Adipocyte (in vitro differentiated cells): ENCODE data around the gene MAU2.

Experiments used
- DNase-seq: peaks from one replicate; pipeline ENCODE4 v3.0.0-alpha.2; 2015; ENCODE audit warnings: low read depth
- H3K27me3 ChIP-seq: replicated peaks from 2 replicates; pipeline ENCODE4 v1.7.0; 2013; ENCODE audit warnings: mild to moderate bottlenecking, low read length, moderate library complexity; ENCODE audit not compliant: control insufficient read depth, insufficient read depth
- H3K36me3 ChIP-seq: 2 replicates; pipeline ENCODE4 v1.7.0; 2013; ENCODE audit warnings: low read length, mild to moderate bottlenecking, moderate library complexity; ENCODE audit not compliant: control insufficient read depth, insufficient read depth, severe bottlenecking
- H3K4me1 ChIP-seq: 2 replicates; pipeline ENCODE4 v1.7.0; 2013; ENCODE audit warnings: mild to moderate bottlenecking, low read length, moderate library complexity; ENCODE audit not compliant: control insufficient read depth, insufficient read depth
- H3K4me3 ChIP-seq: 2 replicates; pipeline ENCODE4 v1.7.0; 2013; ENCODE audit warnings: mild to moderate bottlenecking, low read length, moderate library complexity
- H3K9ac ChIP-seq: 2 replicates; pipeline ENCODE4 v1.7.0; 2013; ENCODE audit warnings: mild to moderate bottlenecking, low read length, moderate library complexity
- H3K9me3 ChIP-seq: 2 replicates; pipeline ENCODE4 v1.7.0; 2013; ENCODE audit warnings: mild to moderate bottlenecking, low read length, moderate library complexity; ENCODE audit not compliant: control insufficient read depth

MAU2 gene

DNA sequence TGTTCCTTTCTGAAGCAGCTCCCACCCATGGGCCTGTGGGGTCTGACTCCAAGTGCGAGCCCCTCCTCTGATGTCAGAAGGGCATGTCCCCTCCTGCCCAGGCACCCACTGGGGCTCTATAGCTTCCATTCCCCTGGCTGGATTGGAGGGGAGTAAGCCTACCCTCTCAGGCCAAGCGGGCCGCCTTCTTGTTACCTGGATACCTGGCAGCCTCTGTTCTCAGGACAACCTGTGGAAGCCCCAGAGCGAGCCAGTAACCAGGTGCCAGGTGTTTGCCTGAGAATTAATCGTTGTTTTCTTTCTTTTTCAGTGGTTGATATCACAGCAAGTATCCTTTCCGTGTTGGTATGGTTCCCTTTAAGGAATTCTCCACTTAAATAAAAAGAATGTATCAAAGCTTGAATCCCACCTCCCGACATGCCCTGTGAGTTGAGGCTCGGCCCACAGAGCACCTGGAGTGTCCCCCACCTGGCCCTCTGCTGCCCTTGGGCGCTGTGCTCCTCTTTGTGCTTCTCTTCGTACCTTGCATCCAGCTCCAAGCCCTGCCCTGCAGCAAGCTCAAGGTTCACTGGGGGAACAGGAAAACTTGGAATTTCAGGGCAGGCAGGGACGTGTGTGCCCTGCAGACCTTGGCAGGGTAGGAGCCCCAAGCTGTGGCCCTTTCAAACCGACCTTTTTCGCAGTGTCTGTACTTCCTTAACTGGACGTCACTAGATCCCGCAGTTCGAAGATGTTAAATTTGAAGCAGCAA is 15.0 kb downstream of the MAU2 start:
- H3K27me3 ChIP-seq, result no peaks in the 10 kb centered on the region
- no peak overlapping the region for H3K9ac ChIP-seq
- H3K4me3 ChIP-seq, result no peak overlapping the region
- H3K9me3 ChIP-seq, result no peaks in the 10 kb centered on the region
- peaks cover 64% of the 10 kb centered on the region for H3K36me3 ChIP-seq
- peaks cover 24% of the 10 kb centered on the region for H3K4me1 ChIP-seq
- no peak for DNase-seq

DNA sequence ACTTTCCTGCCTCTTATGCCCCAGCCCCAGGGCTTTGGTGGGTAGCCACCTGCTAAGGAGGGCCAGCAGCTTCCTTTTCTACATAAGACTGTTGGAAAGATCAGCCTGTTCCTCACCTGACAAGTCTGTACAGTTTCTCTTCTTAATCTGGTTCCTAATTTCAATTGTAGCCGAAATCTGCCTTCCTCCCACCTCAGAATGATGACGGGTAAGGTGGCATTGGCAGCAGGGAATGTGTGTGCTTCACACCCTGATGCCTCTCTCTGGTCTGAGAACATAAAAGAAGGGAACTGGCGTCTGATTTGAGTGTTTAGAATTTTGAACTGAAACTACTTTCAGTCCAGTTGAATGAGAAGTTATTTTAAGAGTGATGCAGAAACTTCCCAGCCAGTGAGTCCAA is 16.0 kb downstream of the MAU2 start:
- peaks cover 24% of the 10 kb centered on the region for H3K4me1 ChIP-seq
- DNase-seq, result no peak
- no peaks in the 10 kb centered on the region for H3K27me3 ChIP-seq
- no peaks in the 10 kb centered on the region for H3K9me3 ChIP-seq
- H3K36me3 ChIP-seq, result peaks cover 65% of the 10 kb centered on the region
- no peak overlapping the region for H3K9ac ChIP-seq
- no peak overlapping the region for H3K4me3 ChIP-seq

DNA sequence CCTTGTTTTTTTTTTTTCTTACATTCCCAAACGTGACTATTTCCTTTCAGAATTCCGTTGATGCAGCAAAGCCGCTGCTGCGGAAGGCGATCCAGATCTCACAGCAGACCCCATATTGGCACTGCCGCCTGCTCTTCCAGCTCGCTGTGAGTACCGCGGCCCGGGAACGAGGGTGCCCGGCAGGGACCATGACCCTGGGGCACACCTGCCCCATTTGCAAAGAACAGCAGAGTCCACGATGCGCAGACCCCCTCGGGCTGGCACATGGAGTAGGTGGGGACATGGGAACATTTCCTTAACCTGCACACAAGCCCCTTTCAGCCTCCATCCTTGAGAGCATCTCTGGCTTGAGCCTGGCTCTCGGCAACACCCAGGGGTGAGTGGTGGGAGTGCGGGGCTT is 16.5 kb downstream of the MAU2 start:
- Histone ChIP-seq H3K9ac (no peak overlapping the region), H3K27me3 (no peaks in the 10 kb centered on the region), H3K4me3 (no peak overlapping the region), H3K4me1 (peaks cover 24% of the 10 kb centered on the region), H3K36me3 (peaks cover 66% of the 10 kb centered on the region), H3K9me3 (no peaks in the 10 kb centered on the region)
- no peak for DNase-seq

DNA sequence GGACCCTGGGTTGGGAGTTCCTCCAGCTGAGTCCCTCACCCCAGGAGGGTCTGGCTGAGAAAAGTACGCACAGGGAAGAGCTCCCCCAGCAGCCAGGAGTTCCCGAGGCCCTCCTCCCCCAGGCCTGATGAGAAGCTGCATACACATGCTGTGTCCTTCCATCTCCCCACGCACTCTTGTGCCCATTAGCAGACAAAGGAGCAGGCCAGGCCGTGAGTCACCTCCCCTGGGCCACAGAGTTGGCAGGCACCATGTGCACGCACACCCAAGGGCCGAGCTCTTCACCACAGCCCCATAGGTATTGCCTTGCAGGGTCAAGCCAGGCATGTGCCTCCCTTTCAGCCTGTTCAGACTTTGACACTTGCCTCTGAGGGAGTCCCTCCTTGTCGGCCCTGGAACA is 17.5 kb downstream of the MAU2 start:
- H3K9me3 ChIP-seq, result no peaks in the 10 kb centered on the region
- H3K27me3 ChIP-seq, result no peaks in the 10 kb centered on the region
- H3K9ac ChIP-seq, result peak overlapping the region; percentile 24
- no peak overlapping the region for H3K4me3 ChIP-seq
- peaks cover 24% of the 10 kb centered on the region for H3K4me1 ChIP-seq
- DNase-seq, result no peak
- peaks cover 65% of the 10 kb centered on the region for H3K36me3 ChIP-seq

DNA sequence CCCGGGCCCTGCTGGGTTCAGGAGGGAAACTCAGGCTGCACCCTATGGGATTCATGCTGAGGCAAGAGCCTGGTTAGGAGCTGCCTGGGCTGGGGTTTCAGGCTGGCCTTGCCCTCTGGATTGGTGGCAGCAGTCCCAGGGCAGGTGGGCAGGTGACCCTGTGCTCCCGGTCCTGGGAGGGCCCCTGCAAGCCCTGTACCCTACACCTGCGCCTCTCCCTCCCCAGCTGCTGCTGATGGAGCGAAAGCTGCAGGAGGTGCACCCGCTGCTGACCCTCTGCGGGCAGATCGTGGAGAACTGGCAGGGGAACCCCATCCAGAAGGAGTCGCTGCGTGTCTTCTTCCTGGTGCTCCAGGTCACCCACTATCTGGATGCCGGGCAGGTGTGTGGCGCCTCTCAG is 20.4 kb downstream of the MAU2 start:
- Histone ChIP-seq H3K27me3 (no peaks in the 10 kb centered on the region), H3K36me3 (peaks cover 81% of the 10 kb centered on the region), H3K9ac (no peak overlapping the region), H3K4me3 (no peak overlapping the region), H3K9me3 (no peaks in the 10 kb centered on the region), H3K4me1 (peaks cover 14% of the 10 kb centered on the region)
- no peak for DNase-seq

DNA sequence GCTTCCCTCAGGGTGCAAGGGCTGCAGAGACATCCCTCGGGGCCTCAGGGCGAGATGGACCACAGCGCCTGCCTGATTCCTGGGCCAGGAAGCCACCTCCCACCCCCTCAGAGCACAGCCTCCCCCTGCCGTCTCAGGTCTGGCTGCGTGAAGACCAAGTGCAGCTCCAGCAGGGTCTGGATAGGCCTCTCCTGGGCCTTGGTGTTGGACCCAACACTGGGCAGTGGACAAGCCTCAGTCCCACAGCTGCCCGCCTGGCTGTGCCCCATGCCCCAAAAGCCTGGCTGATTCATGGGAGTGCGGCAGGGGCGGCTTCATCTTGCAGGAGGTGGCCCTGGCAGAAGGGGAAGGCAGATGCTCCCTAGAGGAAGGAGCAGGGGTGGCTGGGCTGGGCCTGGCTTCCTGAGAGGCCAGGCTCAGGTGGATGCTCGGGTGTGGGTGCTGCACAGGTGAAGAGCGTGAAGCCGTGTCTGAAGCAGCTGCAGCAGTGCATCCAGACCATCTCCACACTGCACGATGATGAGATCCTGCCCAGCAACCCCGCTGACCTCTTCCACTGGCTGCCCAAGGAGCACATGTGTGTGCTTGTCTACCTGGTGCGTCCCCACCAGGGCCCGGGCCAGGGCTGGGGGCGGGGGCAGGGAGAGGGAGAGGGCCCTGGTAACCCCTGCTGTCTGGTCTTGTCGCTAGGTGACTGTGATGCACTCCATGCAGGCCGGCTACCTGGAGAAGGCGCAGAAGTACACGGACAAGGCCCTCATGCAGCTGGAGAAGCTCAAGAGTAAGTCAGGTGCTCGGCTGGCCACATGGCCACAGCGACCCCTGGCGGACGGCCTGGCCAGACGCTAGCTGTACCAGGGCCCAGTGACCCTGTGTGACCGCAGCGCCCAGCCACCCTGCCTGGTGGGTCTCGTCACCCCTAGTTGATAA is 21.7 kb downstream of the MAU2 start:
- Histone ChIP-seq H3K9ac (no peak overlapping the region), H3K27me3 (no peaks in the 10 kb centered on the region), H3K9me3 (no peaks in the 10 kb centered on the region), H3K4me3 (no peak overlapping the region), H3K36me3 (peaks cover 81% of the 10 kb centered on the region), H3K4me1 (peaks cover 11% of the 10 kb centered on the region)
- DNase-seq, result peak; percentile 79

DNA sequence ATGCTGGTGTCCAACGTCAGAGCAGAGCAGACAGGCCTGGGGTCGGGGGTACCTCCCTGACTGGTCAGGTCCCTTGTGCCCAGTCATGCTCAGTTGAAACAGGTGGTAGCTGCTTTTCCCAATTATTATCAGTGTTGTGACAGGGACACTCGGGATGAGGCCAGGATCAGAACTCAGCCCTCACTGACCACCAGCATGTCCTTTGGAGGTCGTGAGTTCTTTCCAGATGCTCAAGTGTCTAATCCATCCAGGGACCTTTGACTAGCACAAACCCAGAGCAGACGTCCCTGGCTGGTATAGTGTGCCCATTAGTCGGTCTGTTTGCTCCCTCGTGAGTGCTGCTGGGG is 22.4 kb downstream of the MAU2 start:
- Histone ChIP-seq H3K4me1 (peaks cover 5% of the 10 kb centered on the region), H3K9ac (no peak overlapping the region), H3K36me3 (peaks cover 80% of the 10 kb centered on the region), H3K4me3 (no peak overlapping the region), H3K9me3 (no peaks in the 10 kb centered on the region), H3K27me3 (no peaks in the 10 kb centered on the region)
- no peak for DNase-seq

DNA sequence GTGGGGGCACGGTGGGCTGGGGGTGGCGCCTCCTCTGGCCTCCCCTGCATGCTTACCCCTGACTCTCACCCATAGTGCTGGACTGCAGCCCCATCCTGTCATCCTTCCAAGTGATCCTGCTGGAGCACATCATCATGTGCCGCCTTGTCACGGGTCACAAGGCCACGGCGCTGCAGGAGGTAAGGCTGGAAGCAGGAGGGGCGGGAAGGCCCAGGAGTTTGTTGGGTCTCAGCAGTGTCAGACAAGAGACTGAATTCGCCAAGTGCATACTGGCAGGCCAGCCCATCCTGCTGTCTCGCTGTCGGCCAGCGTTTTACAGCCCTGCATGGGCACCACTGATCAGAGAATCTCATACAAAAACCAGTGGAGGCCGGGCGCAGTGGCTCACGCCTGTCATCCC is 23.1 kb downstream of the MAU2 start:
- H3K27me3 ChIP-seq, result no peaks in the 10 kb centered on the region
- H3K4me1 ChIP-seq, result no peaks in the 10 kb centered on the region
- H3K9me3 ChIP-seq, result no peaks in the 10 kb centered on the region
- no peak overlapping the region for H3K4me3 ChIP-seq
- no peak overlapping the region for H3K9ac ChIP-seq
- H3K36me3 ChIP-seq, result peaks cover 80% of the 10 kb centered on the region
- no peak for DNase-seq

DNA sequence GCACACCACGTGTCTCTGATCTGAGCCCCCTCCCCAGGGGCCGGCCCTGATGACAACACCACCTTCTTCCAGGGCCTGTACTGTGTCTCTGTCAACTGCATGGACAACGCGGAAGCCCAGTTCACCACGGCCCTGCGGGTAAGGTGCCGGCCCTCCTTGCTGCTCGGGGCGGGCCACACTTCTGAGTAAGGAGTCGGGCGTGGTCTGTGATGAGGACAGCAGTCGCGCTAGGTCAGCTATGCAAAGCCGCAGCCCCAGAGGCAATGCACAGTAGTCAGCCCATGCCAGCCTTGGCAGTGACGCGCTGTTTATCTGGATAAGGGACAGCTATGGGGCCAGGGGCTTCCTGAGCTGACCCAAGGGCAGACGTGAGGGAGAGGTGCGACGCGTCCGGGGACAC is 24.6 kb downstream of the MAU2 start:
- Histone ChIP-seq H3K27me3 (no peaks in the 10 kb centered on the region), H3K4me3 (no peak overlapping the region), H3K36me3 (peaks cover 87% of the 10 kb centered on the region), H3K9ac (no peak overlapping the region), H3K4me1 (no peaks in the 10 kb centered on the region), H3K9me3 (no peaks in the 10 kb centered on the region)
- DNase-seq, result no peak

DNA sequence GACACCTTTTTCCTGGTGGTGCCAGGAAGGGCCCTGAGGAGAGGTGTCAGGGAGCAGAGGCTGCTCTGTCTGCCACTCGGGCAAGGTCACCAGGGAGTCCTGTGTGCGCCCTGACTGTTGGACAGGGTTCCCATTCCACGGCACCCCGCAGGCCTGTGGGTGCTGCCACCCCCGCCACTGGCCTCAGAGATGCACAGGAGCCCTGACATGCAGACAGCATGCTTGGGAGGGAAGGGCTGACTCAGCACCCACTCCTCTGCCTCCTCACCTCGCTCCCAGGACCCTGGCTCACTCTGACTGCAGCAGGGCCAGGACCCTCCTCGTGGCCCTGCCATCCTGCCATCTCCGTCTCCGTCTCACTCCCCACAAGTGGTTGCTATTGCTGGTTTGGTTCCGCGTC is 25.3 kb downstream of the MAU2 start:
- no peak for DNase-seq
- Histone ChIP-seq H3K4me3 (no peak overlapping the region), H3K4me1 (no peaks in the 10 kb centered on the region), H3K9me3 (no peaks in the 10 kb centered on the region), H3K36me3 (peaks cover 84% of the 10 kb centered on the region), H3K9ac (no peak overlapping the region), H3K27me3 (no peaks in the 10 kb centered on the region)

DNA sequence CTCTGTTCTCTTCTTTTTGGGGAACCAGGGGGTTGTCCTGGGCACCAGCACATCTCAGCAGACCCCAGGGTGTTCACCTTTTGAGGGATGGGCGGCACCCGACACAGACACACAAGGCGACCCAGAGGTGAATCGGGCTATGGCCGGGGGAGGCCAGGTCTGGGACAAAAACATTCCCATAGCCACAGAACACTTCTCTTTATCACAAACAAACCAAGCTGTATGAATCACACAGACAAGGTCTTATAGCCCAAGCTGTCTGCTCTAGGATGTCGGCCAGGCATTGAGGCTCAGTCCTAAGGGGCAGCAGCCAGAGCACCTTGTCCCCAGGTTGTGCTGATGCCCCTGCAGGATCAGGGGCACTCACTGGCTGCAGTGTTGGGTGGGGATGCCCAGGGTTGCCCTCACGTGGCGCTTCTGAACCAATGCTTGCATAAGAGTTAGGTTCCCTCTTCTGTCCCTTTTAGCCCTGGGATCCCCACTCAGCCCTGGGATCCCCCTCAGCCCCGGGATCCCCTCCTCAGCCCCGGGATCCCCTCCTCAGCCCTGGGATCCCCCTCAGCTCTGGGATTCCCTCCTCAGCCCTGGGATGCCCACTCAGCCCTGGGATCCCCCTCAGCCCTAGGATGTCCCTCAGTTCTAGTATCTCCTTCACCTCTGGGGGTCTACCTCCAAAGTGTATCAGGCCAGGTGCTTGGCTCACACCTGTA is 26.9 kb downstream of the MAU2 start:
- Histone ChIP-seq H3K36me3 (peaks cover 87% of the 10 kb centered on the region), H3K27me3 (no peaks in the 10 kb centered on the region)

More for the DNA sequence above, 26.9 kb downstream of the MAU2 start:
- no peaks in the 10 kb centered on the region for H3K9me3 ChIP-seq
- no peak overlapping the region for H3K4me3 ChIP-seq
- no peaks in the 10 kb centered on the region for H3K4me1 ChIP-seq
- DNase-seq, result no peak
- H3K9ac ChIP-seq, result no peak overlapping the region
